ENCODE results near the gene PYGO2. TPM values are rescaled to one million over a fixed set of nuclear protein-coding genes. Genes with fewer than 3 reads are reported as not detected.

Gene PYGO2
- total and polyA plus RNA-seq, 8 donors = 26.6 to 42.9 (median 37.3) TPM

DNA sequence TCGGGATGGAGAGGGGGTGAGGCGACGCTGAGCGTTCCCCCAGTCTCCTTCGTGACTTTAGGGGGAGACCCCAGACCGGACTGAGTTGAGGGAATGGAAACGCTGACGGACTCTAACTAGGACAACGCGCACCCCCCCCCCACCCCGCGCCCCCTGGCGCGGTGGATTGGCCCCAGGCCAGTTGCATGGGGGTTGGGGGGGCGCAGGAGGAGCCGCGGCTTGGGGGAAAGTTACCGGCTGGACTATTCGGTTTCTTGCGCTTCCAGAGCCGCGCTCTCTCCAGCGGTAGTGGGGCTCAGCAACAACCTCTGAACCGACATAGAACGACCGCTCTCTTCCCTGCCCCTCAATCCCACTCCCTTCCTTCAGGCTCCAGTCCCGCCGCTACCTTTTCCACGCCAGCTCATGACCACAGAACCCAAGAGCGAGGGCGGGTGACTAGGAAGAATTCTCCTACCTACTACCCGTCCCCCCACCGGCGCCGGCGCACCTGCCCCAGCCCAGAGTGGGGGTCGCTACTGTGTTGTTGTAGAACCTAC, 41.7 kb upstream of the PYGO2 start:
- TF ChIP-seq CTCF (IDR thresholded peaks at IDR 0.05) = no peak
- Histone ChIP-seq H3K36me3 (no peaks in the 10 kb centered on the region), H3K4me3 (peak overlapping the region; percentile 91 to 96), H3K27ac (peak overlapping the region; percentile 91 to 95), H3K9me3 (no peaks in the 10 kb centered on the region), H3K4me1 (peaks cover 46 to 65% of the 10 kb centered on the region in 2 donors), H3K27me3 (no peaks in the 10 kb centered on the region)
- intact Hi-C loops (cut with DNase I) = no loop called here
- DNase-seq = peak in 2 of 4 donors; percentile 49 to 86
- ATAC-seq = no peak

DNA sequence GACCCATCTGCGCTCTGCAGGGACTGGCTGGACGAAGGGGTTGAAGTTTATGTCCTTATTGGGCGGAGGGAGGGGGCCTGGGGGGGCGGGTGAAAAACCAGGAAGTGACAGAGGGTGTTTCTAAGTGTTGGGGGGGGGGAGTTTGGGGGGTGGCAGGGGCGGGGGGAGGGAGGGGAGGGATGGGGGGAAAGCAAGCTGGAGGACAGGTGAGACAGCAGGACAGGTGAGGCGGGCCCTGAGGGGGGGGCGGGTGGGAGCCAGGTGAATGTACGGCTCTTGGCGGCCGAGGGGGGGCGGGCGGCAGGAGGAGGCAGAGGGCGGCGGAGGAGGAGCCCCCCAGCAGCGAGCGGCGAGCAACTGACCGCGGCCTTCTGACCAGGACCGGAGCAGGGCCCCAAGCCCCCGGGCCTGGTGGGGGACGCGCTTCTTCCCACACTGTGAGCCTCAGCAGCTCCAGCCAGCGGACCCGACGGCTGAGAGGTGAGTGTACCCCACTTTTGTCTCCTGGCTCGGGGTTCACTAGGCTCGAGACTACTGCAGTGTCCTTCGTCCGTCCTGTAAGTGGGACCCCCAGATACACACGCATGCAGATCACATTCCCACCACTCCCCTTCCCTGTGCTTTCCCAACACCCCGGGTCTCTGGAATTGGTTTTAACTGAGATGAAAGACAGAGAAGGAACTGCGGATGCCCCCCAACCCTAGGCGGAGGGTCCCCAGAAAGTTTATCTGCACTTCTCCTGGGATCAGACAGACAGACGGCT, 41.1 kb upstream of the PYGO2 start, which contains the start of gene ZBTB7B:
Gene ZBTB7B, plus strand, starts transcription at position 339 of the 763 bp plus-strand sequence. CDS start 11,859 bp downstream, outside the sequence.
- ATAC-seq (peak; percentile 5), DNase-seq (peak in 2 of 4 donors; percentile 60 to 89)
- no peak for TF ChIP-seq CTCF (IDR thresholded peaks at IDR 0.05)
- Histone ChIP-seq H3K36me3 (no peaks in the 10 kb centered on the region), H3K27me3 (no peaks in the 10 kb centered on the region), H3K4me3 (peak within 1 kb of the TSS; percentile 91 to 96), H3K4me1 (peaks cover 43 to 65% of the 10 kb centered on the region in 2 donors), H3K27ac (peak within 1 kb of the TSS; percentile 95 to 96), H3K9me3 (no peaks in the 10 kb centered on the region)
- intact Hi-C loops (cut with DNase I) = no loop called here

DNA sequence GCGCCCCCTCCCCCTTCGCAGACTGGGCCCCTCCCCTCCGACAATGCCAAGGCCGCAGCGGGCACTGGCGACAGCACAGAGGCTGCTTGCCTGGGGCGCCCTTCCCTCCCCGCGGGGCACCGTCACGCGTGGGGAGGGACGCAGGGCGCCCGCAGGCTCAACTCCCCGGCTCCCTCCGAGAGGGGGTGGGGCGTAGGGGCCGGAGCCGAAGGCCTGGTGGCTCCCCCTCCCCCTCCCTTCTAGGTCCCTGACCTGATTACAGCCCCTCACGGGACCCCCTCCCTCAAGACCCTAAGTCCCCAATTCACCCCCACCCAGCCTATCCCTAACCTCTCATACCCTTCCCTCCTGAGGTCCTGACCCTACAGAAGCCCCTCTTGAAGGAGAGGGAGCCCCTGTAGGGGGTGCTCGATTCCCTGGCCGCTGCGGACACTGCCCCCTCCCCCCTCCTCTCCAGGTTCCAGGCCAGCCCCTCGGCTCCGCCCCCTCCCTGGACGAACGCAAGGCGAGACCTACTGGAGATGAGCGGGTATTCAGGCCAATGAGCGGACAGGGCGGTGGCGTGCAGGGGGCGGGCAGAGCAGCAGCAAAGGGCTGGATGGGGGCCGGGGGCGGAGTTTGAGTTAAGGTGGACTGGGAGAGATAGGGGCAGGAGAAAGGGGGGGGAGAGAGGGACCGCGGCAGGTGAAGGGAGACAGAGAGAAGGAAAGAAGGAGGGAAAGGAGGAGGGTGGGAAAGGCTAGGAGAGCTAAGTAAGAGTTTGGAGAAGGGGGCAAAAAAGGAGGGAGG, 40.3 kb upstream of the PYGO2 start:
- no peaks in the 10 kb centered on the region for H3K36me3 ChIP-seq
- peak overlapping the region; percentile 92 to 96 for H3K27ac ChIP-seq
- H3K27me3 ChIP-seq = no peaks in the 10 kb centered on the region
- H3K9me3 ChIP-seq = no peaks in the 10 kb centered on the region
- H3K4me1 ChIP-seq = peaks cover 37 to 65% of the 10 kb centered on the region in 2 donors
- H3K4me3 ChIP-seq = peak overlapping the region; percentile 91 to 96
- TF ChIP-seq CTCF (IDR thresholded peaks at IDR 0.05) = no peak
- ATAC-seq (peak; percentile 76), DNase-seq (peak; percentile 99 to 100 (median 100))
- intact Hi-C loops (cut with DNase I) = no loop called here

- Histone ChIP-seq H3K4me3 (peak overlapping the region; percentile 91 to 96), H3K9me3 (no peaks in the 10 kb centered on the region), H3K36me3 (no peaks in the 10 kb centered on the region), H3K4me1 (peaks cover 35 to 60% of the 10 kb centered on the region in 2 donors), H3K27ac (peak overlapping the region; percentile 92 to 96), H3K27me3 (no peaks in the 10 kb centered on the region)
- intact Hi-C loops (cut with DNase I) = no loop called here
- ATAC-seq (no peak), DNase-seq (no peak)
- no peak for TF ChIP-seq CTCF (IDR thresholded peaks at IDR 0.05)
Measured at GRCh38 chr1:155001425-155001674, 39.8 kb upstream of the PYGO2 start.

All from left lung (tissue), 10 donors.